HG03196 (cell line): ENCODE data around the gene PROSER2.
"Not testable (repeated sequence)": the region's sequence is repeated elsewhere in the genome, so short reads cannot be mapped to it uniquely, and the experiment has no call there.

Source experiments
- ATAC-seq: cut with Tn5 transposase; IDR thresholded peaks from one replicate; pipeline ENCODE4 v1.9.1; 2021; ENCODE audit not compliant: unreplicated experiment

Gene PROSER2

GRCh38 chr10:11882646-11883375 lies 59.7 kb downstream of the PROSER2 start:
- ATAC-seq, result no peak

GRCh38 chr10:11884706-11885423 lies 61.7 kb downstream of the PROSER2 start:
- ATAC-seq, result no peak

GRCh38 chr10:11885437-11886137 lies 62.4 kb downstream of the PROSER2 start:
- ATAC-seq, result no peak

GRCh38 chr10:11886138-11886474 lies 63.0 kb downstream of the PROSER2 start:
- ATAC-seq, result no peak

GRCh38 chr10:11886851-11887250 lies 63.7 kb downstream of the PROSER2 start:
- ATAC-seq, result no peak

- no peak for ATAC-seq
Measured at GRCh38 chr10:11887381-11888227, 64.4 kb downstream of the PROSER2 start.

- not testable (repeated sequence) for ATAC-seq
Measured at GRCh38 chr10:11889263-11889662, 66.1 kb downstream of the PROSER2 start.

GRCh38 chr10:11891776-11892486 lies 68.8 kb downstream of the PROSER2 start:
- no peak for ATAC-seq

GRCh38 chr10:11893749-11894278 lies 70.7 kb downstream of the PROSER2 start:
- no peak for ATAC-seq

GRCh38 chr10:11894381-11895107 lies 71.4 kb downstream of the PROSER2 start:
- no peak for ATAC-seq

- no peak for ATAC-seq
Measured at GRCh38 chr10:11895108-11895466, 71.9 kb downstream of the PROSER2 start.

GRCh38 chr10:11895598-11895997 lies 72.4 kb downstream of the PROSER2 start:
- ATAC-seq, result no peak

GRCh38 chr10:11896549-11897200 lies 73.5 kb downstream of the PROSER2 start:
- ATAC-seq, result no peak

- ATAC-seq, result no peak
Measured at GRCh38 chr10:11898033-11898371, 74.8 kb downstream of the PROSER2 start.

GRCh38 chr10:11898372-11899066 lies 75.4 kb downstream of the PROSER2 start:
- ATAC-seq, result no peak

GRCh38 chr10:11899067-11899876 lies 76.1 kb downstream of the PROSER2 start:
- no peak for ATAC-seq

GRCh38 chr10:11901036-11901301 lies 77.8 kb downstream of the PROSER2 start:
- no peak for ATAC-seq

GRCh38 chr10:11901454-11901832 lies 78.3 kb downstream of the PROSER2 start:
- no peak for ATAC-seq
